Activated CD8-positive, alpha-beta T cell treated with anti-CD3 and anti-CD28 coated beads, Interleukin-2, amount 10 ng/mL, durations not matched to agents 7 days and 5 days (primary cell): ENCODE measurements around the gene USP24. TPM values are rescaled to one million over a fixed set of nuclear protein-coding genes. Genes with fewer than 3 reads are reported as not detected.

Source experiments
- ATAC-seq: fragments of 150-1000 bp; cut with Tn5 transposase; one replicate; pipeline ENCODE4 v1.10.0; 2021; ENCODE audit warnings: moderate library complexity
- CTCF ChIA-PET: fragments of 350-600 bp; sonication (Branson Sonifier 250); formaldehyde crosslinking; loops from one replicate; lab custom pipeline; 2021; ENCODE audit warnings: antibody characterized with exemption; lab: Charles Lee
- POLR2A ChIA-PET: fragments of 350-600 bp; sonication (Branson Sonifier 250); formaldehyde crosslinking; loops from one replicate; lab custom pipeline; 2021; ENCODE audit warnings: antibody characterized with exemption; lab: Charles Lee
- DNase-seq: peaks from one replicate; pipeline ENCODE4 v3.0.0-alpha.2; 2020
- H3K27ac Mint-ChIP-seq: one replicate; pipeline ENCODE4 v1.8.0; 2021; ENCODE audit warnings: mild to moderate bottlenecking, mixed read lengths
- H3K27me3 Mint-ChIP-seq: one replicate; pipeline ENCODE4 v1.8.0; 2021; ENCODE audit warnings: low read depth, mixed read lengths
- H3K36me3 Mint-ChIP-seq: one replicate; pipeline ENCODE4 v1.8.0; 2021; ENCODE audit warnings: low read depth, mixed read lengths
- H3K4me1 Mint-ChIP-seq: one replicate; pipeline ENCODE4 v1.8.0; 2021; ENCODE audit warnings: low read depth, mixed read lengths
- H3K4me3 Mint-ChIP-seq: one replicate; pipeline ENCODE4 v1.8.0; 2021; ENCODE audit warnings: mild to moderate bottlenecking, mixed read lengths
- H3K9me3 Mint-ChIP-seq: one replicate; pipeline ENCODE4 v1.8.0; 2022; ENCODE audit warnings: mixed read lengths; ENCODE audit not compliant: insufficient read depth
- total RNA-seq, 2 experiments: library from RNA; stranded (reverse); gene quantifications; one replicate each; pipeline ENCODE4 v1.2.3, GENCODE V29; 2021

The USP24 gene
- total RNA-seq, 2 experiments from 2014 or later: 36.7 to 44.1 TPM

- ChIA-PET POLR2A (no interaction called here), CTCF (no interaction called here)
- Mint-ChIP-seq H3K36me3 (peaks cover 56% of the 10 kb centered on the region), H3K9me3 (no peaks in the 10 kb centered on the region), H3K27ac (no peak overlapping the region), H3K4me1 (no peaks in the 10 kb centered on the region), H3K27me3 (no peaks in the 10 kb centered on the region), H3K4me3 (no peak overlapping the region)
- ATAC-seq: no peak
- no peak for DNase-seq
Measured at GRCh38 chr1:55107101-55107500, 108.1 kb downstream of the USP24 start.

- Mint-ChIP-seq H3K9me3 (no peaks in the 10 kb centered on the region), H3K36me3 (peaks cover 55% of the 10 kb centered on the region), H3K4me3 (no peak overlapping the region), H3K27me3 (no peaks in the 10 kb centered on the region), H3K4me1 (no peaks in the 10 kb centered on the region), H3K27ac (no peak overlapping the region)
- POLR2A ChIA-PET: no interaction called here
- ATAC-seq (no peak), DNase-seq (no peak)
- CTCF ChIA-PET: no interaction called here
Measured at GRCh38 chr1:55103891-55104290, 111.3 kb downstream of the USP24 start.

- DNase-seq: no peak
- Mint-ChIP-seq H3K4me1 (no peaks in the 10 kb centered on the region), H3K4me3 (no peak overlapping the region), H3K9me3 (no peaks in the 10 kb centered on the region), H3K27ac (no peak overlapping the region), H3K36me3 (peaks cover 62% of the 10 kb centered on the region), H3K27me3 (no peaks in the 10 kb centered on the region)
- no peak for ATAC-seq
- ChIA-PET CTCF (no interaction called here), POLR2A (no interaction called here)
Measured at GRCh38 chr1:55095095-55095494, 120.1 kb downstream of the USP24 start.

GRCh38 chr1:55092475-55092874 is 122.7 kb downstream of the USP24 start:
- no peak for ATAC-seq
- Mint-ChIP-seq H3K36me3 (peaks cover 68% of the 10 kb centered on the region), H3K4me3 (no peak overlapping the region), H3K27me3 (no peaks in the 10 kb centered on the region), H3K9me3 (no peaks in the 10 kb centered on the region), H3K27ac (no peak overlapping the region), H3K4me1 (peaks cover 19% of the 10 kb centered on the region)
- ChIA-PET POLR2A (no interaction called here), CTCF (interaction anchor here (0.7 to 1.1 kb wide), 3 partner anchors 19 to 162 kb away, joined by 3 read pairs; no protein-coding TSS in a partner anchor)
- DNase-seq: no peak

- DNase-seq (no peak), ATAC-seq (no peak)
- Mint-ChIP-seq H3K27me3 (no peaks in the 10 kb centered on the region), H3K4me3 (no peak overlapping the region), H3K27ac (no peak overlapping the region), H3K4me1 (peaks cover 19% of the 10 kb centered on the region), H3K9me3 (no peaks in the 10 kb centered on the region), H3K36me3 (peaks cover 51% of the 10 kb centered on the region)
- POLR2A ChIA-PET: no interaction called here
- CTCF ChIA-PET: no interaction called here
Measured at GRCh38 chr1:55089683-55090082, 125.5 kb downstream of the USP24 start.

- Mint-ChIP-seq H3K36me3 (peaks cover 48% of the 10 kb centered on the region), H3K4me1 (peaks cover 19% of the 10 kb centered on the region), H3K4me3 (no peak overlapping the region), H3K27me3 (no peaks in the 10 kb centered on the region), H3K27ac (peak overlapping the region; percentile 60), H3K9me3 (no peaks in the 10 kb centered on the region)
- ATAC-seq (peak; percentile 61), DNase-seq (peak; percentile 30)
- ChIA-PET CTCF (interaction anchor here (1.0 kb wide), 2 partner anchors 41 to 60 kb away, joined by 3 read pairs; no protein-coding TSS in a partner anchor), POLR2A (no interaction called here)
Measured at GRCh38 chr1:55088413-55088812, 126.8 kb downstream of the USP24 start.

GRCh38 chr1:55087439-55087838 is 127.7 kb downstream of the USP24 start:
- H3K27me3 Mint-ChIP-seq: no peaks in the 10 kb centered on the region
- POLR2A ChIA-PET: no interaction called here
- H3K27ac Mint-ChIP-seq: peak overlapping the region; percentile 21
- H3K9me3 Mint-ChIP-seq: no peaks in the 10 kb centered on the region
- no peak overlapping the region for H3K4me3 Mint-ChIP-seq
- DNase-seq: no peak
- peaks cover 50% of the 10 kb centered on the region for H3K36me3 Mint-ChIP-seq
- peaks cover 19% of the 10 kb centered on the region for H3K4me1 Mint-ChIP-seq
- no peak for ATAC-seq
- CTCF ChIA-PET: no interaction called here

GRCh38 chr1:55084257-55084656 is 130.9 kb downstream of the USP24 start:
- Mint-ChIP-seq H3K27ac (no peak overlapping the region), H3K36me3 (peaks cover 51% of the 10 kb centered on the region), H3K27me3 (no peaks in the 10 kb centered on the region), H3K4me1 (peaks cover 14% of the 10 kb centered on the region), H3K9me3 (no peaks in the 10 kb centered on the region), H3K4me3 (no peak overlapping the region)
- ATAC-seq (no peak), DNase-seq (no peak)
- ChIA-PET POLR2A (no interaction called here), CTCF (interaction anchor here (1.4 kb wide), 1 partner anchor 13 kb away, joined by 5 read pairs; no protein-coding TSS in a partner anchor)

GRCh38 chr1:55081905-55082296 is 133.3 kb downstream of the USP24 start:
- Mint-ChIP-seq H3K27ac (peak overlapping the region; percentile 5), H3K4me1 (no peaks in the 10 kb centered on the region), H3K36me3 (peaks cover 43% of the 10 kb centered on the region), H3K9me3 (no peaks in the 10 kb centered on the region), H3K4me3 (no peak overlapping the region), H3K27me3 (no peaks in the 10 kb centered on the region)
- DNase-seq (no peak), ATAC-seq (no peak)
- ChIA-PET POLR2A (interaction anchor here (0.5 kb wide), 1 partner anchor 146 kb away, joined by 5 read pairs; no protein-coding TSS in a partner anchor), CTCF (interaction anchor here (1.0 kb wide), 1 partner anchor 60 kb away, joined by 3 read pairs; no protein-coding TSS in a partner anchor)

GRCh38 chr1:55081188-55081904 is 133.8 kb downstream of the USP24 start:
- DNase-seq: no peak
- ChIA-PET CTCF (interaction anchor here (1.0 kb wide), 1 partner anchor 59 kb away, joined by 3 read pairs; no protein-coding TSS in a partner anchor), POLR2A (interaction anchor here (0.5 kb wide), 1 partner anchor 147 kb away, joined by 5 read pairs; no protein-coding TSS in a partner anchor)
- H3K27ac Mint-ChIP-seq: no peak overlapping the region
- no peak overlapping the region for H3K4me3 Mint-ChIP-seq
- no peaks in the 10 kb centered on the region for H3K27me3 Mint-ChIP-seq
- H3K9me3 Mint-ChIP-seq: no peaks in the 10 kb centered on the region
- H3K36me3 Mint-ChIP-seq: peaks cover 47% of the 10 kb centered on the region
- H3K4me1 Mint-ChIP-seq: no peaks in the 10 kb centered on the region
- ATAC-seq: no peak

- H3K27me3 Mint-ChIP-seq: no peaks in the 10 kb centered on the region
- ChIA-PET POLR2A (no interaction called here), CTCF (interaction anchor here (0.9 to 1.4 kb wide), 2 partner anchors 13 to 69 kb away, joined by 3 read pairs; no protein-coding TSS in a partner anchor)
- peaks cover 53% of the 10 kb centered on the region for H3K36me3 Mint-ChIP-seq
- DNase-seq (no peak), ATAC-seq (no peak)
- no peaks in the 10 kb centered on the region for H3K9me3 Mint-ChIP-seq
- H3K4me1 Mint-ChIP-seq: no peaks in the 10 kb centered on the region
- no peak overlapping the region for H3K27ac Mint-ChIP-seq
- H3K4me3 Mint-ChIP-seq: no peak overlapping the region
Measured at GRCh38 chr1:55079651-55080050, 135.5 kb downstream of the USP24 start.

- H3K36me3 Mint-ChIP-seq: peaks cover 56% of the 10 kb centered on the region
Measured at GRCh38 chr1:55078470-55078869, 136.7 kb downstream of the USP24 start.

More at GRCh38 chr1:55078470-55078869, 136.7 kb downstream of the USP24 start:
- DNase-seq: no peak
- H3K4me3 Mint-ChIP-seq: no peak overlapping the region
- peaks cover 3% of the 10 kb centered on the region for H3K4me1 Mint-ChIP-seq
- H3K27me3 Mint-ChIP-seq: no peaks in the 10 kb centered on the region
- H3K27ac Mint-ChIP-seq: no peak overlapping the region
- ChIA-PET CTCF (no interaction called here), POLR2A (no interaction called here)
- no peaks in the 10 kb centered on the region for H3K9me3 Mint-ChIP-seq
- no peak for ATAC-seq
